DND-41 (cell line): ENCODE data around the gene ADCY1.

Source experiments
- ATAC-seq: fragments of 200-7000 bp; cut with Tn5 transposase; 3 replicates; pipeline ENCODE4 v1.9.1; 2021; ENCODE audit warnings: low read depth; ENCODE audit not compliant: insufficient read depth
- DNase-seq: peaks from one replicate; pipeline ENCODE4 v3.0.0-alpha.2; 2020
- H2AFZ ChIP-seq: 2 replicates; pipeline ENCODE4 v1.6.0; 2012; ENCODE audit warnings: low read depth, low read length
- H3K27ac ChIP-seq: 2 replicates; pipeline ENCODE4 v1.5.1; 2012; ENCODE audit warnings: low read length, inconsistent platforms
- H3K27me3 ChIP-seq: fragments of 200-600 bp; sonication (generic); 2 replicates; pipeline ENCODE4 v1.6.0; 2012; ENCODE audit warnings: low read length, mild to moderate bottlenecking, inconsistent platforms; ENCODE audit not compliant: insufficient read depth, poor library complexity
- H3K36me3 ChIP-seq: 2 replicates; pipeline ENCODE4 v1.5.1; 2012; ENCODE audit warnings: low read length, inconsistent platforms; ENCODE audit not compliant: insufficient read depth
- H3K4me1 ChIP-seq: 2 replicates; pipeline ENCODE4 v1.5.1; 2012; ENCODE audit warnings: mild to moderate bottlenecking, low read length; ENCODE audit not compliant: insufficient read depth
- H3K4me2 ChIP-seq: 2 replicates; pipeline ENCODE4 v1.6.0; 2012; ENCODE audit warnings: mild to moderate bottlenecking, moderate library complexity, low read length, inconsistent platforms; ENCODE audit not compliant: insufficient read depth
- H3K4me3 ChIP-seq, 2 experiments: fragments of 200-600 bp in 1 of 2; shearing (Covaris generic) in 1 of 2; 2 replicates each; pipeline ENCODE4 v1.5.1; 2012 to 2016; ENCODE audit warnings: inconsistent platforms in 2 of 2, low read length in 2 of 2, mild to moderate bottlenecking in 2 of 2, low read depth in 1 of 2, moderate library complexity in 1 of 2
- H3K79me2 ChIP-seq: 2 replicates; pipeline ENCODE4 v1.6.0; 2012; ENCODE audit warnings: low read length, inconsistent platforms; ENCODE audit not compliant: insufficient read depth
- H3K9ac ChIP-seq: 2 replicates; pipeline ENCODE4 v1.6.0; 2012; ENCODE audit warnings: low read depth, mild to moderate bottlenecking, inconsistent platforms, low read length, moderate library complexity
- H3K9me3 ChIP-seq: 2 replicates; pipeline ENCODE4 v1.5.1; 2012; ENCODE audit warnings: low read length, moderate library complexity, mild to moderate bottlenecking, inconsistent platforms; ENCODE audit not compliant: insufficient read depth, severe bottlenecking
- H4K20me1 ChIP-seq: 2 replicates; pipeline ENCODE4 v1.6.0; 2012; ENCODE audit warnings: low read length; ENCODE audit not compliant: insufficient read depth
- CTCF ChIP-seq: IDR thresholded peaks from 2 replicates; pipeline ENCODE4 v1.5.1; 2012; ENCODE audit warnings: borderline replicate concordance, low read length, moderate library complexity, mild to moderate bottlenecking; ENCODE audit not compliant: poor library complexity, severe bottlenecking; ENCODE audit errors: extremely low read depth
- EZH2 ChIP-seq: IDR thresholded peaks from 3 replicates; pipeline ENCODE4 v1.6.1; 2012; ENCODE audit warnings: borderline replicate concordance, low read depth, mild to moderate bottlenecking, moderate library complexity, low read length, inconsistent platforms; ENCODE audit not compliant: severe bottlenecking

Gene ADCY1

GRCh38 chr7:45660201-45660900 lies 86.2 kb downstream of the ADCY1 start:
- Histone ChIP-seq H3K4me3 (no peak overlapping the region), H3K36me3 (no peaks in the 10 kb centered on the region), H3K79me2 (no peaks in the 10 kb centered on the region), H3K27ac (no peak overlapping the region), H3K4me2 (no peak overlapping the region), H3K9ac (no peak overlapping the region), H2AFZ (no peak overlapping the region; the same call in 1 of the 2 replicates), H3K27me3 (no peaks in the 10 kb centered on the region), H4K20me1 (no peaks in the 10 kb centered on the region), H3K9me3 (no peaks in the 10 kb centered on the region), H3K4me1 (no peaks in the 10 kb centered on the region)
- no peak for DNase-seq
- TF ChIP-seq CTCF, result no peak
- no peak for TF ChIP-seq EZH2
- ATAC-seq, result no peak

GRCh38 chr7:45660901-45661211 lies 86.7 kb downstream of the ADCY1 start:
- no peak overlapping the region for H3K4me2 ChIP-seq
- no peak overlapping the region for H2AFZ ChIP-seq
- no peak overlapping the region for H3K4me3 ChIP-seq
- H3K79me2 ChIP-seq, result no peaks in the 10 kb centered on the region
- no peak overlapping the region for H3K27ac ChIP-seq
- DNase-seq, result no peak
- no peaks in the 10 kb centered on the region for H3K9me3 ChIP-seq
- no peak overlapping the region for H3K9ac ChIP-seq
- no peaks in the 10 kb centered on the region for H4K20me1 ChIP-seq
- H3K4me1 ChIP-seq, result no peaks in the 10 kb centered on the region
- H3K36me3 ChIP-seq, result no peaks in the 10 kb centered on the region
- no peaks in the 10 kb centered on the region for H3K27me3 ChIP-seq
- no peak for ATAC-seq
- TF ChIP-seq CTCF, result no peak
- no peak for TF ChIP-seq EZH2

GRCh38 chr7:45661302-45661995 lies 87.3 kb downstream of the ADCY1 start:
- H3K27ac ChIP-seq, result no peak overlapping the region
- no peaks in the 10 kb centered on the region for H3K79me2 ChIP-seq
- no peak overlapping the region for H3K4me3 ChIP-seq
- DNase-seq (no peak), ATAC-seq (no peak)
- H2AFZ ChIP-seq, result no peak overlapping the region
- no peaks in the 10 kb centered on the region for H3K27me3 ChIP-seq
- H3K4me2 ChIP-seq, result no peak overlapping the region
- no peak overlapping the region for H3K9ac ChIP-seq
- no peaks in the 10 kb centered on the region for H3K4me1 ChIP-seq
- no peaks in the 10 kb centered on the region for H3K9me3 ChIP-seq
- no peaks in the 10 kb centered on the region for H3K36me3 ChIP-seq
- no peak for TF ChIP-seq EZH2
- TF ChIP-seq CTCF, result no peak
- H4K20me1 ChIP-seq, result no peaks in the 10 kb centered on the region
